HepG2 (cell line): Measurements from ENCODE around the gene FBLIM1. TPM values are rescaled to one million over a fixed set of nuclear protein-coding genes. Genes with fewer than 3 reads are reported as not detected.
A peak's percentile ranks its signal among the peaks of the same experiment; 100 is the strongest.
"Not testable (repeated sequence)": the region's sequence is repeated elsewhere in the genome, so short reads cannot be mapped to it uniquely, and the experiment has no call there.

Experiments used
- ATAC-seq: fragments of 200-7000 bp; cut with Tn5 transposase; 3 replicates; pipeline ENCODE4 v1.9.1; 2020; ENCODE audit warnings: mild to moderate bottlenecking, moderate library complexity
- BruUV-seq: library from RNA; stranded (reverse); fragments of 400-500 nt; replicated peaks from 2 replicates; lab custom pipeline; 2021; lab: Mats Ljungman, UMichigan
- CTCF ChIA-PET: fragments of 300-600 bp; formaldehyde crosslinking; extraction: SDS; loops from one replicate; lab custom pipeline; 2021; ENCODE audit warnings: low total read pairs, inconsistent platforms, low intra/inter-chr PET ratio; lab: Yijun Ruan, JAX
- POLR2A ChIA-PET: fragments of 350-600 bp; sonication (Branson Sonifier 250); formaldehyde crosslinking; loops from one replicate; lab custom pipeline; 2020; ENCODE audit warnings: antibody characterized with exemption, inconsistent platforms; lab: Yijun Ruan, JAX
- DNase-seq: peaks from one replicate; pipeline ENCODE4 v3.0.0-alpha.2; 2015; ENCODE audit warnings: low spot score
- FAIRE-seq: peaks from 3 replicates; lab custom pipeline; 2011; peaks lifted over from hg19 to GRCh38; lab: Jason Lieb, UNC
- H2AFZ ChIP-seq: one replicate; pipeline ENCODE4 v1.6.1; 2011; ENCODE audit warnings: low read length, inconsistent platforms
- H3K27ac ChIP-seq: fragments of 300-600 bp; 3 replicates; pipeline ENCODE4 v1.8.0; 2011; ENCODE audit warnings: mixed run types, mild to moderate bottlenecking, mixed read lengths, low read length, inconsistent platforms; ENCODE audit not compliant: insufficient read depth; ENCODE audit errors: extremely low read length
- H3K27me3 ChIP-seq, 2 experiments: fragments of 200-600 bp in 1 of 2; 2 replicates in 1 of 2; 3 replicates in 1 of 2; pipeline versions ENCODE4 v1.6.0 to v1.8.0; 2011; ENCODE audit warnings: low read length in 2 of 2, mild to moderate bottlenecking in 2 of 2, moderate library complexity in 2 of 2, inconsistent platforms in 1 of 2; ENCODE audit not compliant: insufficient read depth in 2 of 2, control insufficient read depth in 1 of 2
- H3K36me3 ChIP-seq, 2 experiments: fragments of 200-600 bp in 1 of 2; replicated peaks in 1 of 2; 2 replicates in 1 of 2; 3 replicates in 1 of 2; pipeline versions ENCODE4 v1.5.1 to v1.8.0; 2011; ENCODE audit warnings: low read length in 2 of 2, inconsistent platforms in 1 of 2; ENCODE audit not compliant: insufficient read depth in 2 of 2, control insufficient read depth in 1 of 2
- H3K4me1 ChIP-seq: 2 replicates; pipeline ENCODE4 v1.5.1; 2012; ENCODE audit warnings: low read length, inconsistent platforms; ENCODE audit not compliant: insufficient read depth
- H3K4me2 ChIP-seq: 2 replicates; pipeline ENCODE4 v1.6.0; 2011; ENCODE audit warnings: low read depth, low read length, inconsistent platforms
- H3K4me3 ChIP-seq, 3 experiments: fragments of 200-600 bp in 1 of 3; sonication (generic), shearing (Covaris generic) in 1 of 3; replicated peaks in 1 of 3; 2 replicates each; pipeline ENCODE4 v1.5.1; 2011 to 2016; ENCODE audit warnings: low read length in 3 of 3, inconsistent platforms in 2 of 3, low read depth in 2 of 3, mild to moderate bottlenecking in 2 of 3, control low read depth in 1 of 3, mixed read lengths in 1 of 3; ENCODE audit not compliant: insufficient read depth in 1 of 3
- H3K79me2 ChIP-seq: one replicate; pipeline ENCODE4 v1.6.1; 2011; ENCODE audit warnings: low read length, inconsistent platforms; ENCODE audit not compliant: insufficient read depth
- H3K9ac ChIP-seq: 2 replicates; pipeline ENCODE4 v1.6.0; 2011; ENCODE audit warnings: mild to moderate bottlenecking, low read depth, low read length, inconsistent platforms; ENCODE audit not compliant: insufficient read depth
- H3K9me3 ChIP-seq: 2 replicates; pipeline ENCODE4 v1.5.1; 2012; ENCODE audit warnings: mild to moderate bottlenecking, low read length
- H4K20me1 ChIP-seq: 2 replicates; pipeline ENCODE4 v1.6.0; 2011; ENCODE audit warnings: inconsistent platforms, mild to moderate bottlenecking, low read length, moderate library complexity; ENCODE audit not compliant: insufficient read depth
- AHDC1 ChIP-seq: sonication (generic); formaldehyde crosslinking; IDR thresholded peaks from 2 replicates; pipeline ENCODE4 v1.5.1; 2020; ENCODE audit warnings: mild to moderate bottlenecking, missing genetic modification reagents, borderline replicate concordance
- CEBPB ChIP-seq: IDR thresholded peaks from 2 replicates; pipeline ENCODE4 v1.6.1; 2011; ENCODE audit warnings: low read depth, low read length, improper control_type of control experiment, borderline replicate concordance
- CEBPG ChIP-seq: IDR thresholded peaks from 2 replicates; pipeline ENCODE4 v1.6.1; 2016
- HNF4A ChIP-seq: sonication (generic); formaldehyde crosslinking; IDR thresholded peaks from 2 replicates; pipeline ENCODE4 v1.4.0; 2020; ENCODE audit warnings: missing genetic modification reagents
- HNF4G ChIP-seq, 2 experiments: sonication (generic) in 1 of 2; formaldehyde crosslinking in 1 of 2; IDR thresholded peaks; 2 replicates each; pipeline versions ENCODE4 v1.4.0 to v1.6.1; 2011 to 2020; ENCODE audit warnings: borderline replicate concordance in 2 of 2, low read depth in 2 of 2, mild to moderate bottlenecking in 2 of 2, low read length in 1 of 2, missing genetic modification reagents in 1 of 2, moderate library complexity in 1 of 2
- RCOR2 ChIP-seq: IDR thresholded peaks from 2 replicates; pipeline ENCODE4 v1.6.1; 2016; ENCODE audit warnings: missing biosample characterization, missing genetic modification reagents
- SOX6 ChIP-seq, 2 experiments: fragments of 450-650 bp in 1 of 2; sonication (generic) in 1 of 2; formaldehyde crosslinking in 1 of 2; IDR thresholded peaks; 2 replicates each; pipeline versions ENCODE4 v1.4.0 to v1.6.1; 2017 to 2020; ENCODE audit warnings: antibody characterized with exemption in 1 of 2, mild to moderate bottlenecking in 1 of 2, missing genetic modification reagents in 1 of 2
- ZMYM3 ChIP-seq: sonication (generic); formaldehyde crosslinking; IDR thresholded peaks from 2 replicates; pipeline ENCODE4 v1.5.1; 2020; ENCODE audit warnings: mild to moderate bottlenecking, missing genetic modification reagents
- ZNF362 ChIP-seq: sonication (generic); formaldehyde crosslinking; IDR thresholded peaks from 2 replicates; pipeline ENCODE4 v1.4.0; 2020; ENCODE audit warnings: missing genetic modification reagents, mild to moderate bottlenecking, borderline replicate concordance
- ZNF460 ChIP-seq: sonication (generic); formaldehyde crosslinking; IDR thresholded peaks from 2 replicates; pipeline ENCODE4 v1.5.1; 2020; ENCODE audit warnings: missing genetic modification reagents, mild to moderate bottlenecking, borderline replicate concordance
- ZNF543 ChIP-seq: sonication (generic); formaldehyde crosslinking; IDR thresholded peaks from 2 replicates; pipeline ENCODE4 v1.4.0; 2020; ENCODE audit warnings: mild to moderate bottlenecking, missing genetic modification reagents
- ZNF670 ChIP-seq: sonication (generic); formaldehyde crosslinking; IDR thresholded peaks from 2 replicates; pipeline ENCODE4 v1.8.0; 2022; ENCODE audit warnings: mild to moderate bottlenecking, missing genetic modification reagents, borderline replicate concordance
- ZNF710 ChIP-seq: sonication (generic); formaldehyde crosslinking; IDR thresholded peaks from 2 replicates; pipeline ENCODE4 v1.5.0; 2020; ENCODE audit warnings: mild to moderate bottlenecking, missing genetic modification reagents, borderline replicate concordance
- WGBS: methylation state at CpG from one replicate; pipeline ENCODE4 v1.1.6; 2017; ENCODE audit warnings: low lambda C conversion rate; 5-methylcytosine and 5-hydroxymethylcytosine counted together
- in situ Hi-C: cut with HindIII; loops from 2 replicates; pipeline ENCODE4 v1.10.0; 2017; ENCODE audit warnings: low pct_unique_long_range_greater_than_20kb; ENCODE audit not compliant: extremely low pct_ligation_motif_present
- intact Hi-C: fragments of 100-400 bp; cut with micrococcal nuclease; formaldehyde crosslinking; loops from one replicate; pipeline ENCODE4 v1.10.0; 2022; ENCODE audit not compliant: unreplicated experiment
- polyA plus RNA-seq, 8 experiments: library from polyadenylated mRNA; depleted of rRNA in 3 of 8; stranded (reverse) in 7 of 8; unstranded in 1 of 8; fragments of >200 nt; fragmentation: Illumina TruSeq in 4 of 8; extraction: Trizol in 4 of 8; gene quantifications; 2 replicates each; pipeline versions ENCODE4 v1.2.1 to v1.2.3, GENCODE V29; 2011 to 2016; ENCODE audit warnings: low read depth in 4 of 8, missing spikeins in 1 of 8, mixed read lengths in 1 of 8; ENCODE audit not compliant: insufficient read depth in 1 of 8
- total RNA-seq, 5 experiments: library from RNA; depleted of rRNA; stranded (reverse); fragments of >200 nt; fragmentation: Illumina TruSeq; extraction: Trizol; gene quantifications; 2 replicates each; pipeline ENCODE4 v1.2.3, GENCODE V29; 2016; ENCODE audit warnings: low read depth in 1 of 5

Gene FBLIM1
- total and polyA plus RNA-seq, 2 of the 13 experiments (the other 11 are each of a cell fraction or from before 2014, with no cell fraction given), result 10.6 to 23.0 TPM

GRCh38 chr1:15828931-15829330 lies 70.3 kb downstream of the FBLIM1 start:
- peak; percentile 48 for ATAC-seq
- in situ Hi-C loops, result not testable (repeated sequence)

More at GRCh38 chr1:15828931-15829330, 70.3 kb downstream of the FBLIM1 start:
- BruUV-seq; H3K27ac ChIP-seq; H3K27me3 ChIP-seq; H3K36me3 ChIP-seq; H4K20me1 ChIP-seq; intact Hi-C loops; H3K9me3 ChIP-seq; CTCF ChIA-PET; H2AFZ ChIP-seq; TF ChIP-seq HNF4G (CRISPR knock-in tag; IDR thresholded peaks at IDR 0.05; ENCODE audit: borderline replicate concordance, low read depth); SOX6 (IDR thresholded peaks at IDR 0.05): not testable (repeated sequence)
- DNase-seq, result peak; percentile 36
- peaks cover 73% of the 10 kb centered on the region for H3K4me1 ChIP-seq
- peaks cover 12% of the 10 kb centered on the region for H3K79me2 ChIP-seq
- peak overlapping the region; percentile 43 for H3K9ac ChIP-seq
- H3K4me3 ChIP-seq, result peak overlapping the region in 2 of 3 experiments; percentile 38 to 46; a peak in 5 of 6 replicates
- POLR2A ChIA-PET, result interaction anchor here (0.6 to 2.0 kb wide), 2 partner anchors 19 to 33 kb away, joined by 3 to 6 read pairs; partner anchors contain the start of gene SPEN
- TF ChIP-seq ZMYM3 (CRISPR knock-in tag) (0 out of 2 replicates have a peak, but pooled peaks have one; percentile 28), HNF4G (IDR thresholded peaks at IDR 0.05; ENCODE audit: borderline replicate concordance, low read depth, low read length) (peak; percentile 15; the same call in 1 of the 2 replicates), CEBPB (peak; percentile 80), RCOR2 (CRISPR knock-in tag) (0 out of 2 replicates have a peak, but pooled peaks have one; percentile 19), AHDC1 (CRISPR knock-in tag) (0 out of 2 replicates have a peak, but pooled peaks have one; percentile 19), ZNF362 (peak; percentile 92), ZNF460 (0 out of 2 replicates have a peak, but pooled peaks have one; percentile 64), ZNF710 (CRISPR knock-in tag) (0 out of 2 replicates have a peak, but pooled peaks have one; percentile 26), CEBPG (CRISPR knock-in tag) (peak; percentile 78), SOX6 (CRISPR knock-in tag; IDR thresholded peaks at IDR 0.05) (peak; percentile 28; the same call in 1 of the 2 replicates), HNF4A (0 out of 2 replicates have a peak, but pooled peaks have one; percentile 17), ZNF670 (CRISPR knock-in tag) (0 out of 2 replicates have a peak, but pooled peaks have one; percentile 37), ZNF543 (CRISPR knock-in tag) (peak; percentile 100)
- TF ChIP-seq, all 625 proteins: peak for 13; not testable (repeated sequence) for 612
- FAIRE-seq, result peak; percentile 15
- H3K4me2 ChIP-seq, result peak overlapping the region; percentile 71
- WGBS, result 3% methylated on average over 14 of the region's 14 CpGs
